Measurements from ENCODE around the gene MLPH. TPM values are rescaled to one million over a fixed set of nuclear protein-coding genes. Genes with fewer than 3 reads are reported as not detected.

MLPH gene
- total and polyA plus RNA-seq, 4 donors: 1.6 to 25.9 (median 22.3) TPM

GRCh38 chr2:237517990-237518389 is 30.9 kb downstream of the MLPH start:
- no peaks in the 10 kb centered on the region for H3K27me3 ChIP-seq (ENCODE audit: control insufficient read depth in 4 of 4, insufficient read depth in 4 of 4, low read length in 3 of 4)
- no peak overlapping the region for H3K4me3 ChIP-seq (ENCODE audit: low read depth in 1 of 3, low read length in 3 of 3)
- H3K4me1 ChIP-seq (ENCODE audit: control insufficient read depth in 4 of 4, insufficient read depth in 4 of 4, low read length in 3 of 4): peaks cover 4 to 41% (median 32%) of the 10 kb centered on the region in 4 donors
- no peaks in the 10 kb centered on the region for H3K36me3 ChIP-seq (ENCODE audit: control insufficient read depth in 4 of 4, insufficient read depth in 3 of 4, low read depth in 1 of 4, low read length in 3 of 4)
- WGBS: 82% methylated on average over 1 of the region's 1 CpG
- no peak overlapping the region for H3K27ac ChIP-seq (ENCODE audit: low read depth in 1 of 2, low read length in 2 of 2)
- no peak overlapping the region for H3K9ac ChIP-seq (ENCODE audit: low read depth in 1 of 2, low read length in 2 of 2)
- TF ChIP-seq FOXA2 (IDR thresholded peaks at IDR 0.05) (no peak), HNF4G (IDR thresholded peaks at IDR 0.05) (no peak), YY1 (IDR thresholded peaks at IDR 0.05) (no peak), JUND (IDR thresholded peaks at IDR 0.05) (no peak), TAF1 (conservative IDR thresholded peaks at IDR 0.05) (no peak), RXRA (IDR thresholded peaks at IDR 0.05) (no peak), NR2F2 (IDR thresholded peaks at IDR 0.05) (no peak), FOXA1 (IDR thresholded peaks at IDR 0.05) (no peak), GABPA (IDR thresholded peaks at IDR 0.05 in 1 of 2, conservative IDR thresholded peaks at IDR 0.05 in 1 of 2) (no peak), RAD21 (IDR thresholded peaks at IDR 0.05) (no peak), SP1 (IDR thresholded peaks at IDR 0.05) (no peak)
- H3K9me3 ChIP-seq (ENCODE audit: control insufficient read depth in 4 of 4, low read length in 3 of 4): no peaks in the 10 kb centered on the region
- DNase-seq (ENCODE audit: low spot score): no peak

DNA sequence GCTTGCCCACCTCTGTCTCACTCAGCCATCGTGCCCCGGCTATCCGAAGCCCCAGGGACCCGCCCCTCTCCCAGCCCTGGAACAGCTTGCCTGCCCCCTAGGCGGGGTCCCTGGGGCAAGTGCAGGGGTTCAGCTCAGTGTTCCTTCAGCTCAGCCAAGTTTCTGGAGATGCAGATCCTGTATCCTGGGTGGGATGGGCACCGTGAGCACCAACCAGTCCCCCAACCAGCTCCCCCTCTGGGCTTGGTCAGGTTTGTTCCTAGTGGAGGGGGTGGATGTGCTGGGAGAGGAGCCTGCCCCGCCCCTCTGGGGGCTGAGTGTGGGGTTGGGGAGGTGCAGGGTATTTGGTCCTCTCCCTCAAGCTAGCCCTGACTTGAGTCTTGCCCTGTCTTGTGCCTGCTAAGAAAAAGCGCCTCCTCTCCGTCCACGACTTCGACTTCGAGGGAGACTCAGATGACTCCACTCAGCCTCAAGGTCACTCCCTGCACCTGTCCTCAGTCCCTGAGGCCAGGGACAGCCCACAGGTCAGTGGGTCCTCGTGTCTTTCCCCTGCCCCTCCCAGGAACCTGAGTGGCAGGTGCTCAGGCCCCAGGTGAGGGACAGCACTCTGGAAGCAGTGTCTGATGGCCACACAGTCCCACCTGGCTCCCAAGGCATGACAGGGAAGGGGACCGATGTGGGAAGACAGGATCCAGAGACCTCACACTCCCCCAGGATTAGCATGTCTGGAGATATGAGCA is 32.6 kb downstream of the MLPH start:
- Histone ChIP-seq H3K36me3 (ENCODE audit: control insufficient read depth in 4 of 4, insufficient read depth in 3 of 4, low read depth in 1 of 4, low read length in 3 of 4) (no peaks in the 10 kb centered on the region), H3K4me3 (ENCODE audit: low read depth in 1 of 3, low read length in 3 of 3) (no peak overlapping the region), H3K4me1 (ENCODE audit: control insufficient read depth in 4 of 4, insufficient read depth in 4 of 4, low read length in 3 of 4) (peaks cover 3 to 30% (median 19%) of the 10 kb centered on the region in 4 donors), H3K27me3 (ENCODE audit: control insufficient read depth in 4 of 4, insufficient read depth in 4 of 4, low read length in 3 of 4) (no peaks in the 10 kb centered on the region), H3K27ac (ENCODE audit: low read depth in 1 of 2, low read length in 2 of 2) (peak overlapping the region; percentile 69 to 83), H3K9ac (ENCODE audit: low read depth in 1 of 2, low read length in 2 of 2) (no peak overlapping the region), H3K9me3 (ENCODE audit: control insufficient read depth in 4 of 4, low read length in 3 of 4) (no peaks in the 10 kb centered on the region)
- no peak for DNase-seq (ENCODE audit: low spot score)
- 88% methylated on average over 14 of the region's 14 CpGs for WGBS
- no peak for TF ChIP-seq ZBTB33 (IDR thresholded peaks at IDR 0.05)
- no peak for TF ChIP-seq REST (IDR thresholded peaks at IDR 0.05)
- TF ChIP-seq GABPA (IDR thresholded peaks at IDR 0.05 in 1 of 2, conservative IDR thresholded peaks at IDR 0.05 in 1 of 2): no peak

- Histone ChIP-seq H3K4me1 (ENCODE audit: control insufficient read depth in 4 of 4, insufficient read depth in 4 of 4, low read length in 3 of 4) (peaks cover 6 to 29% (median 21%) of the 10 kb centered on the region in 4 donors), H3K4me3 (ENCODE audit: low read depth in 1 of 3, low read length in 3 of 3) (no peak overlapping the region), H3K27me3 (ENCODE audit: control insufficient read depth in 4 of 4, insufficient read depth in 4 of 4, low read length in 3 of 4) (no peaks in the 10 kb centered on the region), H3K9me3 (ENCODE audit: control insufficient read depth in 4 of 4, low read length in 3 of 4) (no peaks in the 10 kb centered on the region), H3K9ac (ENCODE audit: low read depth in 1 of 2, low read length in 2 of 2) (no peak overlapping the region), H3K27ac (ENCODE audit: low read depth in 1 of 2, low read length in 2 of 2) (peak overlapping the region; percentile 69 to 83), H3K36me3 (ENCODE audit: control insufficient read depth in 4 of 4, insufficient read depth in 3 of 4, low read depth in 1 of 4, low read length in 3 of 4) (no peaks in the 10 kb centered on the region)
- WGBS: 60% methylated on average over 6 of the region's 6 CpGs
- no peak for DNase-seq (ENCODE audit: low spot score)
- TF ChIP-seq HNF4G (IDR thresholded peaks at IDR 0.05) (peak; percentile 32), NR2F2 (IDR thresholded peaks at IDR 0.05) (no peak), YY1 (IDR thresholded peaks at IDR 0.05) (peak; percentile 64), TAF1 (conservative IDR thresholded peaks at IDR 0.05) (no peak), CTCF (IDR thresholded peaks at IDR 0.05; ENCODE audit: low read depth, low read length, missing input control) (no peak), ZBTB33 (IDR thresholded peaks at IDR 0.05) (peak; percentile 73), GABPA (IDR thresholded peaks at IDR 0.05 in 1 of 2, conservative IDR thresholded peaks at IDR 0.05 in 1 of 2) (peak in 1 of 2 donors; percentile 33)
Observed at GRCh38 chr2:237520290-237520689, 33.2 kb downstream of the MLPH start.
